Peyer's patch (tissue), 4 donors: Measurements from ENCODE around the gene NKX6-2. TPM values are rescaled to one million over a fixed set of nuclear protein-coding genes. Genes with fewer than 3 reads are reported as not detected.
"Not testable (repeated sequence)": the region's sequence is repeated elsewhere in the genome, so short reads cannot be mapped to it uniquely, and the experiment has no call there.

Source experiments
- DNase-seq, 3 donors: peaks; one replicate each; pipeline ENCODE4 v3.0.0-alpha.2; 2017 to 2019
- H3K27ac ChIP-seq, 4 donors: fragments of 200-600 bp; sonication (generic); one replicate each; pipeline ENCODE4 v1.5.1; 2016 to 2019
- H3K27me3 ChIP-seq, 2 donors: fragments of 200-600 bp; sonication (generic); one replicate each; pipeline ENCODE4 v1.5.1; 2019
- H3K36me3 ChIP-seq, 3 donors: fragments of 200-600 bp; sonication (generic); one replicate each; pipeline ENCODE4 v1.5.1; 2016 to 2019
- H3K4me1 ChIP-seq, 4 donors: fragments of 200-600 bp; sonication (generic); one replicate each; pipeline ENCODE4 v1.5.1; 2016 to 2019
- H3K4me3 ChIP-seq, 4 donors: fragments of 200-600 bp; sonication (generic); 1 replicate in 3 of 4; 2 replicates in 1 of 4; pipeline ENCODE4 v1.5.1; 2016 to 2019; ENCODE audit warnings: mild to moderate bottlenecking in 1 of 4
- H3K9me3 ChIP-seq, 4 donors: fragments of 200-600 bp; sonication (generic); one replicate each; pipeline ENCODE4 v1.5.1; 2016 to 2019; ENCODE audit warnings: mild to moderate bottlenecking in 1 of 4
- POLR2A ChIP-seq, 2 donors: fragments of 450-650 bp; IDR thresholded peaks; one replicate each; pipeline ENCODE4 v1.5.1; 2017; ENCODE audit warnings: antibody characterized with exemption in 2 of 2, mild to moderate bottlenecking in 2 of 2, moderate library complexity in 2 of 2
- total RNA-seq, 4 donors: library from RNA; depleted of rRNA; stranded (reverse); fragments of >200 nt; gene quantifications; one replicate each; pipeline ENCODE4 v1.1.0, GENCODE V29; 2016
- TF ChIP-seq, protein P1 (sequence below), 6 experiments: fragments of 450-650 bp in 4 of 6; fragments of 200-600 bp in 2 of 6; sonication (generic) in 1 of 6; IDR thresholded peaks; one replicate each; pipeline ENCODE4 v1.5.1; 2017 to 2019; ENCODE audit warnings: antibody characterized with exemption in 6 of 6, mild to moderate bottlenecking in 3 of 6, moderate library complexity in 1 of 6

Gene NKX6-2
- total RNA-seq, 4 donors from 2014 or later, result not detected

DNA sequence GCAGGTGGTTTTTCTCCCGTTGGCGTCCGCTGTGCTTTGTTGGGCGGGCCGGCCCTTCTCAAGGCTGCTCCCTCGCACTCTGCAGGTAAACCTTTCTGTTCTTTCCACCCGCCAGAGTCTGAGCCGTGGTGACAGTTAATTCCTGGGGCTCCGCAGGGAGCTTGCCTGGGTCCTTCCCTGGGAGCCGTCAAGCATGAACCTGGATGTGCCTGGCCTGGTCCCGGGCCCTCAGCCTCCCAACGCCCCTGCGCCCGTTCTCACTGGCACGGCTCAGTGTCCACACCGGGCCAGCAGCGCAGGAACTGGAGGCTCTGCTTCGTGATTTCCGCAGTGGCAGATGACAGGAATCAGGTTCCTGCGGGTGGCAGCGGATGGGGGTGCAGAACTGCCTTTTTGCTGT lies 10.9 kb upstream of the NKX6-2 start:
- H3K27ac ChIP-seq, result no peak overlapping the region

DNA sequence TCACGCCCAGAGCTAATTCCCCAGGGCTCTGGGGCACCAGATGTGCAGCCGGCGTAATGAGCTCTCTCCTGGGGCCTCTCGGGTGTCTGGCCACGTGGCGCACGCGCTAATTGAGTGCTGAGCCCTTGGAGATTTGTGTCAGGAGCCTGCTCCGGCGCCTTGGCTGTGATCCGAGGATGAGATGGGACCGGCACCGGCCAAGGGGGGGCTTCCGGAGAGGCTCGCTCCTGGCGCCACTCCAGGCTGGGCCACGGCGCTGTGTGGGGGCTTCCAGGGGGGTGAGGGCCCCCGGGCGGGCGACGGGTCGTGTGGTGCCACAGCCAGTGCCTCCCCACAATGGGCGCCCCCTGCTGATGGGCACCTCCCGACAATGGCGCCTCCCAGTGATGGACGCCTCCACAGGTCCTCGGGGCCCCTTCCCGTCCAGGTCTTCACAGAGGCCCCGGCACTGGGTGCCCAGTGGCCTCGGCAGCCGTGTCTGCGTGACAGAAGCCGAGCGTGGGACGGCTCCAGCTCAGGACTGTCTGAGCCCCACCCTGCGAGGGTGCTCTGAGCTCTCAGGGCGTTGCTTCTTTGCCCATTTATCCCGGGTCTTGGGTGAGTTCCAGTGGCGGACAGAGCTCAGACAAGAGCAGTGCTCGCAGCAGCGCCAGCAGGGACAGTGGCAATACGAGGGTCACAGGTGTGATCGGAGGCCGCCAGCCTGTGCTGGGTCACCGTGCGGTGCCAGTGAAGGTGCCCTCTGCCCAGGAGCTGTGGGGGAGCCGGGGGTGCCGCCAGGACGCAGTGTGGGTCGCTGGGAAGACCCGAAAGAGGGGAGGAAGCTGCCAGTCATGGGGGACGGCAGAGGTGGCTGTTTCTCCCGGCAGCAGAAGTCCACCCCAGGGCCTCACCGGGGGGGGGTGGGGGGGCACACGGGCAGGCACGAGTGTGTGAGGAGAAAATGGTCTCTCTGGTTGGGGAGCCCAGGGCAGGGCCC lies 8.2 kb upstream of the NKX6-2 start:
- TF ChIP-seq, protein P1, sequence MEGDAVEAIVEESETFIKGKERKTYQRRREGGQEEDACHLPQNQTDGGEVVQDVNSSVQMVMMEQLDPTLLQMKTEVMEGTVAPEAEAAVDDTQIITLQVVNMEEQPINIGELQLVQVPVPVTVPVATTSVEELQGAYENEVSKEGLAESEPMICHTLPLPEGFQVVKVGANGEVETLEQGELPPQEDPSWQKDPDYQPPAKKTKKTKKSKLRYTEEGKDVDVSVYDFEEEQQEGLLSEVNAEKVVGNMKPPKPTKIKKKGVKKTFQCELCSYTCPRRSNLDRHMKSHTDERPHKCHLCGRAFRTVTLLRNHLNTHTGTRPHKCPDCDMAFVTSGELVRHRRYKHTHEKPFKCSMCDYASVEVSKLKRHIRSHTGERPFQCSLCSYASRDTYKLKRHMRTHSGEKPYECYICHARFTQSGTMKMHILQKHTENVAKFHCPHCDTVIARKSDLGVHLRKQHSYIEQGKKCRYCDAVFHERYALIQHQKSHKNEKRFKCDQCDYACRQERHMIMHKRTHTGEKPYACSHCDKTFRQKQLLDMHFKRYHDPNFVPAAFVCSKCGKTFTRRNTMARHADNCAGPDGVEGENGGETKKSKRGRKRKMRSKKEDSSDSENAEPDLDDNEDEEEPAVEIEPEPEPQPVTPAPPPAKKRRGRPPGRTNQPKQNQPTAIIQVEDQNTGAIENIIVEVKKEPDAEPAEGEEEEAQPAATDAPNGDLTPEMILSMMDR (IDR thresholded peaks at IDR 0.05), result no peak
- TF ChIP-seq POLR2A (IDR thresholded peaks at IDR 0.05), result no peak
- Histone ChIP-seq H3K36me3 (no peaks in the 10 kb centered on the region), H3K4me1 (no peaks in the 10 kb centered on the region), H3K27me3 (peaks cover 0 to 4% of the 10 kb centered on the region in 2 donors), H3K27ac (no peak overlapping the region), H3K4me3 (no peak overlapping the region), H3K9me3 (no peaks in the 10 kb centered on the region)
- DNase-seq, result no peak

More for the DNA sequence above, 10.9 kb upstream of the NKX6-2 start:
- Histone ChIP-seq H3K36me3 (no peaks in the 10 kb centered on the region), H3K4me3 (no peak overlapping the region), H3K9me3 (peaks cover 0 to 2% (median 0%) of the 10 kb centered on the region in 4 donors), H3K4me1 (no peaks in the 10 kb centered on the region), H3K27me3 (no peaks in the 10 kb centered on the region)
- DNase-seq, result no peak
- TF ChIP-seq POLR2A (IDR thresholded peaks at IDR 0.05), result no peak
- TF ChIP-seq, protein P1 (IDR thresholded peaks at IDR 0.05), result no peak

DNA sequence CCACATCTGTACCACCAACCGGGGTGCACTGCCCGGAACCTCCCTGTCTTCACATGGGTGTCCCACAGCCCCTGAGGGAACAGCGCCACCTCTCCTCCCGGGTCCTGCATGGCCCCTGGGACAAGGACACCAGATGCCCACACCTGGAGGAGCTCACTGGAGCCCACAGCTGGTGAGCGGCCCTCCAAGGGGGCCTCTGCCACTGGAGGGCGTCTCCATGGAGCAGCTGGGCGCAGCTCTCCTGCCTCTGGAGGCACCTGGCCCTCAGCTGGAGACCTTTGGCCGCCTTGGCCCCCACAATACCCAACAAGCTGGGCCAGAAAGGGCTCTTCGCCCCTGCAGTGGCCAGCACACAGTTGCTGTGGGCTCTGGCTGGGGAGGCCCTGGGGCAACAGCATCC lies 7.3 kb upstream of the NKX6-2 start:
- Histone ChIP-seq H3K36me3 (no peaks in the 10 kb centered on the region), H3K9me3 (no peaks in the 10 kb centered on the region), H3K4me1 (peaks cover 0 to 3% (median 0%) of the 10 kb centered on the region in 4 donors), H3K27ac (no peak overlapping the region), H3K4me3 (no peak overlapping the region), H3K27me3 (peaks cover 0 to 12% of the 10 kb centered on the region in 2 donors)
- TF ChIP-seq POLR2A (IDR thresholded peaks at IDR 0.05), result no peak
- TF ChIP-seq, protein P1 (IDR thresholded peaks at IDR 0.05), result no peak
- DNase-seq, result no peak

DNA sequence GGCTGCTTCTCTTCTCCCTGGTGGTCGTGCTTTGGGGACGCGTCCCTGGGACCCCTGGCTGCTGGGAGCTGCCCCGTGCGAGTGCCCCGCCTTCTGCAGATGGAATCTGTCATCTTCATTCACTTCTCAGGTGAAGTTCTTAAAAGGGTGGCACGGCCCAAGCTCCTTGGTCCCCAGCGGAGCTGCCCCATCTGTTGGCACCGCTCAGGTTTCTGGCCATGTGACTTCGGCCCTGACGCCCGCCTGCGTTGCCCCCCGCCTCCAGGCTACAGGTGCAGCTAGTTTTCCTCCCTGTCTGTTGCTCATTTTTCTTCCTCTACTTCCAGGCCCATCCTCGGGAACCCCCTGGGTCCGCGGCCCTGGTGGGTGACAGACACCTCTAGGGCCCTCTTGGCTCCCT lies 6.8 kb upstream of the NKX6-2 start:
- peaks cover 0 to 16% of the 10 kb centered on the region in 2 donors for H3K27me3 ChIP-seq
- no peak for DNase-seq

DNA sequence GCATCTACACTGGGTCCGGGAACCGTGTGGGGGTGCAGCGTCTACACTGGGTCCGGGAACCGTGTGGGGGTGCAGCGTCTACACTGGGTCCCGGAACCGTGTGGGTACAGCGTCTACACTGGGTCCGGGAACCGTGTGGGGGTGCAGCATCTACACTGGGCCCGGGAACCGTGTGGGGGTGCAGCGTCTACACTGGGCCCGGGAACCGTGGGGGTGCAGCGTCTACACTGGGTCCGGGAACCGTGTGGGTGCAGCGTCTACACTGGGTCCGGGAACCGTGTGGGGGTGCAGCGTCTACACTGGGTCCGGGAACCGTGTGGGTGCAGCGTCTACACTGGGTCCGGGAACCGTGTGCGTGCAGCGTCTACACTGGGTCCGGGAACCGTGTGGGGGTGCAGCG lies 6.2 kb upstream of the NKX6-2 start:
- Histone ChIP-seq H3K27me3 (peaks cover 0 to 23% of the 10 kb centered on the region in 2 donors), H3K4me1 (peaks cover 0 to 14% (median 3%) of the 10 kb centered on the region in 4 donors)
- not testable (repeated sequence) for H3K36me3 ChIP-seq, DNase-seq, H3K27ac ChIP-seq, H3K4me3 ChIP-seq, H3K9me3 ChIP-seq

More for the DNA sequence above, 6.8 kb upstream of the NKX6-2 start:
- H3K4me1 ChIP-seq, result peaks cover 0 to 7% (median 0%) of the 10 kb centered on the region in 4 donors
- TF ChIP-seq, protein P1 (IDR thresholded peaks at IDR 0.05), result no peak
- no peak for TF ChIP-seq POLR2A (IDR thresholded peaks at IDR 0.05)
- H3K9me3 ChIP-seq, result no peaks in the 10 kb centered on the region
- no peak overlapping the region for H3K27ac ChIP-seq
- no peaks in the 10 kb centered on the region for H3K36me3 ChIP-seq
- no peak overlapping the region for H3K4me3 ChIP-seq
